Stimulated activated naive CD8-positive, alpha-beta T cell treated with anti-CD3 and anti-CD28 coated beads, Interleukin-15, Interleukin-2, amounts not matched to agents 100 ng/mL and 50 ng/mL, for 24 hours (primary cell): ENCODE measurements around the gene MMEL1.

Experiments used
- H3K27ac Mint-ChIP-seq: one replicate; pipeline ENCODE4 v1.8.0; 2021; ENCODE audit warnings: mild to moderate bottlenecking, mixed read lengths
- H3K27me3 Mint-ChIP-seq: one replicate; pipeline ENCODE4 v1.8.0; 2021; ENCODE audit warnings: mixed read lengths
- H3K36me3 Mint-ChIP-seq: one replicate; pipeline ENCODE4 v1.8.0; 2021; ENCODE audit warnings: low read depth, mixed read lengths
- H3K4me1 Mint-ChIP-seq: one replicate; pipeline ENCODE4 v1.8.0; 2021; ENCODE audit warnings: low read depth, mixed read lengths
- H3K4me3 Mint-ChIP-seq: one replicate; pipeline ENCODE4 v1.8.0; 2021; ENCODE audit warnings: mild to moderate bottlenecking, mixed read lengths
- H3K9me3 Mint-ChIP-seq: one replicate; pipeline ENCODE4 v1.8.0; 2021; ENCODE audit warnings: mixed read lengths

MMEL1 gene

DNA sequence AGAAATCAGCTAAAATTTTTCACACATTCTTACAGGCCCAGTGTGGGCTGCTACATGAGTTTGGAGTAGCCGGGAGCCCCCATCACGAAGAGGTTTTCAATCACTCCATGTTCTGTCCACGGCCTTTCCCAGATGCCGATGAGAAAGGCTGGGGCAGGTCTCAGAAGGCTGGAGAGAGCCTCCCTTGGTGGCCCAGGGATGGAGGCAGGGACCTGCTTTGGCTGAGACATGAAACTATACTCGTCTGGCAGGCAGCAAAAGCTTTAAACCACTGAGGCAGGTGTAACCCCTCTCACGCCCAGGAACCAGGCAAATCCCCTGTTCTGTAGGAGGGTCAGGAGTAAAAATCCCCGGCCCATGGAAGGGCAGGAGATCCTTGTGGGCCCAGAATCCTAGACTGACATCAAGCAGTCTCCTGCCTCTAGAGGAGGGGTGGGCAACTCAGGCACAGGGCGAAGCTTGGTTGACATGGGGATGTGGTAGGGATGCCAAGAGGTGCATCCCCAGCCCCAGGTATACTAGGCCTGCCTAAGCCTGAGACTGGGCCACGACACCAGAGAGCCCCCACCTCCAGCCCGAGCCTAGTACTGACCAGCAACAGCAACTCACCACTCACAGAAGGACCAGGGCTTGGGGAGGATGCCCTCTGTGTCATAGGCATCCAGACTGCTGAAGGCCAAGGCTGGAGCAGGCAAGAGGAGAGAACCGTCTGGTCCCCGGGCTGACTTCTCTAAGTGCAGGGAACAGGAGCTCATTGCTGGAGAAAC is 9.1 kb downstream of the MMEL1 start:
- H3K27me3 Mint-ChIP-seq = peaks cover 31% of the 10 kb centered on the region

DNA sequence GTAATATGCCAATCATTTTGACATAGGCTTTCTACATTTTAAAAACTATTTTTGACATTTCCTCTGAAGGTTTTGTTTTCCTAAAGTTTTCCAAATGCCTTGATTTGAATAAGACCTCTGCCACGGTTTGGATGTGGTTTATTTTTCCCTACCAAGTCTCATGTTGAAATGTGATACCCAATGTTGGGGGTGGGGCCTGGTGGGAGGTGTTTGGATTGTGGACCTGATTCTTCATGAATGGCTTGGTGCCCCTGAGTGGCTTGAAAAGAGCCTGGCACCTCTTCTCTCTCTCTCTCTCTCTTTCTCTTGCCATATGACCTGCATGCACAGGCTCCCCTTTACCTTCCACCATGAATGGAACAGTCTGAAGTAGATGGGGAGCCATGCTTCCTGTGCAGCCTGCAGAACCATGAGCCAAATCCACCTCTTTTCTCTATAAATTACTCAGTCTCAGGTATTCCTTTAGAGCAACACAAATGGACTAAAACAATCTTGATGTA is 14.8 kb downstream of the MMEL1 start:
- H3K4me1 Mint-ChIP-seq = peaks cover 3% of the 10 kb centered on the region
- H3K27ac Mint-ChIP-seq = no peak overlapping the region
- H3K27me3 Mint-ChIP-seq = peaks cover 3% of the 10 kb centered on the region
- no peak overlapping the region for H3K4me3 Mint-ChIP-seq
- H3K36me3 Mint-ChIP-seq = no peaks in the 10 kb centered on the region
- H3K9me3 Mint-ChIP-seq = peaks cover 32% of the 10 kb centered on the region

More for the DNA sequence above, 9.1 kb downstream of the MMEL1 start:
- Mint-ChIP-seq H3K27ac (no peak overlapping the region), H3K4me1 (peaks cover 6% of the 10 kb centered on the region), H3K9me3 (peaks cover 8% of the 10 kb centered on the region), H3K4me3 (no peak overlapping the region), H3K36me3 (no peaks in the 10 kb centered on the region)

DNA sequence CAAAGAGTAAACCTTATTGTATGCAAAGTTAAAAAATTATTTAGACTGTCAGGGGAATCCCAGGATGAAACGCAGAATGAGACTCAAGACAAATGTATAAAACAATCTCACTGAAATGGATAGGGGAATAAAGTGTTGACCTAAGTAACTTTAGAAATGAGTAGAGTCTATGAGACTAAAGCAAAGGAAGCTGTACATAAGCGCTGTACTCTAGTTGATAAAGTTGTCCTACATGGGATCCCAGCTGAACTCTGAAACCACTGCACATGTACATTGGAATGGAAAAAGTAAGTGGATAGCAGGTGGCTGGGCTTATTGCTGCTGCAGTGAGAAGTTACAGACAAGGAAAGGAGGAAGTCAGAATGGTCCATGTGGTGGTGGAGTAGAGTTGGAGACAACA is 18.7 kb downstream of the MMEL1 start:
- Mint-ChIP-seq H3K4me1 (no peaks in the 10 kb centered on the region), H3K9me3 (peaks cover 24% of the 10 kb centered on the region), H3K27me3 (no peaks in the 10 kb centered on the region), H3K36me3 (no peaks in the 10 kb centered on the region), H3K27ac (no peak overlapping the region), H3K4me3 (no peak overlapping the region)

DNA sequence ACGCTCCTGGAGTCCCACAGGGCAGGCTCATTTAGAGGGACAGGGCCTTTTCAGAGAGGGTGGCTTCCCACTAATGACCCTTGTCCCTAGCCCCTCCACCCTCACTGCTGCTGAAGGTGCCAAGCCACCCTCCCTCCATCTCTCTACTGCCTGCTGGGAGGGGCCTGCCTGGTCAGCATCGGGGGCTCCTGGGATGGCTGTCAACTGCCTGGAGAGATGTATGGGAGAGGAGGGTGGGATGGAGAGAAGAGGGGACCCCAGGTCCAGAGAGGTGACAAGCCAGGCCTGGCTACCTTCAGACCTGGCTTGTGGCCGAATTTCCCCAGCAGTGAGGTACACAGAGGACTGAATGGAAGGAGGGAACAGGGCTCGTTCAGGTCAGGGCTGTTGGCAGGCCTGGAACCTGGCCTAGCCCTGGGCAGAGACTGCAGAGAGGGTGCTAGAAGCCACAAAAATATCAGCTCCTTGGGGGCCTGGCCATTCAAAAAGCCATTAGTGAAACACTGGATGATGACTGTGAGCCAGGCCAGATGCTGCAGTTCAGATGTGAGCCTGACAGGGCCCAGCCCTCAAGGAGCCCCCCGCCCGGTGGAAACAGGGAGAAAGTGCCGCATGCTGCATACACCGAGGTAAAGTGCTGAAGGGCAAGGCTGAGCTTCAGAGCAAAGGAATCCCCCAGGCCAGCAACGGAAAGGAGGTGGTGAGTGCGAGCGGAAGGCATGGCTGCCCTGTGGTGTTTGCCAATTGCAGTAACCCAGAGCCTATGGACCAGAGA is 20.0 kb downstream of the MMEL1 start:
- no peaks in the 10 kb centered on the region for H3K27me3 Mint-ChIP-seq
- H3K9me3 Mint-ChIP-seq = peaks cover 24% of the 10 kb centered on the region
- no peak overlapping the region for H3K27ac Mint-ChIP-seq
- H3K4me3 Mint-ChIP-seq = no peak overlapping the region
- H3K4me1 Mint-ChIP-seq = no peaks in the 10 kb centered on the region
- H3K36me3 Mint-ChIP-seq = no peaks in the 10 kb centered on the region

DNA sequence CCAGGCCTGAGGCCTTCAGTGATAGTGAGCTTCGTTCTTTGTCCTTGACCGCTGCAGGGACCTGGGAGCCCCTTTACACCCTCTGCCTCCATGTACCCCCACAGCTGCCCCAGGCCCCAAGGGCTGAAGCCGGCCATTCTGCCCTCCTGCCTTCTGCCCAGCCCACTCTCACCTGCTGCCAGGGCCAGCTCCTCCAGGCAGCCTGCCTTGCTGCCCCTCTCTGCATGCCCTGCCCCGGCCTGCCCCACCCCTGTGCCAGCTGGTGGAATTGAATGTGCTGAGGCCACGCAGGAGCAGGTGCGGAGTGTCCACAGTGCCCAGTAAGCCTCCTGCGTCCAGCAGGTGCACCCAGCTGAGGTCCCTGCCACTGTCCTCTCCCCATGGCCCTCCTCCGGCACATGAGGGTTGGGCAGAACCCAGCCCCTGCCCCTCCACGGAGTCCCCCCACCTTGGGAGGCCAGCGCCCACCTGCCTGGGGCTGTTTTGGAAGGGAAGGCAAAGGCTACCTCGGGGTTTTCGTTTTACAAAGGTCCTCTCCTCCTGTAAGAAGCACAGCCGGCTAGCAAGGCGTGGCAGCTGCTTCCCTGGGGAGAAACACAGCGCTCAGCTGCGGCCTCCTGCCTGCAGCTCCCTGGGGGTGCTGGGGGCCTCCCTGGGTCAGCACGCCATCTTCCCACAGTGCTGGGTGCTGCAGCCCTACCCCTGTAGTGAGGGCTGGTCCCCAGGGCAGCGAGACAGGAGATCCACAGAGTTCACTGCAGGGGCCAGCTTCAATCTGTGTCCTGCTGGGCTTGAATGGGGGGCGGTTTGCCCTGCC is 21.0 kb downstream of the MMEL1 start:
- no peaks in the 10 kb centered on the region for H3K27me3 Mint-ChIP-seq
- peaks cover 24% of the 10 kb centered on the region for H3K9me3 Mint-ChIP-seq
- H3K4me1 Mint-ChIP-seq = no peaks in the 10 kb centered on the region
- no peak overlapping the region for H3K27ac Mint-ChIP-seq
- H3K36me3 Mint-ChIP-seq = no peaks in the 10 kb centered on the region
- no peak overlapping the region for H3K4me3 Mint-ChIP-seq

DNA sequence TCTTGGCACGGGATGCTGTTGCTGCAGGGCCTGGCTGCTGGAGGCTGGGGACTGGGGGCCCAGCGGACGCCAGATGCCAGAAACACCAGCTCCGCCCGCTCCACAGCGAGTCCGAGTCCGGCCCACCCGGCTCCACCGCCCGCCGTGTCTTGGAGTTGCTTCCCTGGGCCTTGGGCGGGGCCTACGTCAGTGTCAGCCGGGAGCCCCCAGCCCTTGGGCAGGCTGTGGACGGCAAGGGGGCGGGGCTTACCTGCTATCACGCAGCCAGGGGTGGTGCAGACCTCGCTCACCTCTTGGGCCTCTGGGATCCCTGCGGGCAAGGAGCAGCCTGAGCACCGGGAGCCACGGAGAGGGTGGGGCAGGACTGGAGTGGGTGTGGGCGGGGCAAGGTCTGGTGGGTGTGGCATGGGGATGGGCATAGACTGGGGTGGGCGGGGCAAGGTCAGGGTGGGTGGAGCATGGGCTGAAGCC is 21.8 kb downstream of the MMEL1 start:
- Mint-ChIP-seq H3K27ac (no peak overlapping the region), H3K27me3 (no peaks in the 10 kb centered on the region), H3K36me3 (no peaks in the 10 kb centered on the region), H3K4me3 (no peak overlapping the region), H3K4me1 (no peaks in the 10 kb centered on the region), H3K9me3 (peaks cover 18% of the 10 kb centered on the region)

DNA sequence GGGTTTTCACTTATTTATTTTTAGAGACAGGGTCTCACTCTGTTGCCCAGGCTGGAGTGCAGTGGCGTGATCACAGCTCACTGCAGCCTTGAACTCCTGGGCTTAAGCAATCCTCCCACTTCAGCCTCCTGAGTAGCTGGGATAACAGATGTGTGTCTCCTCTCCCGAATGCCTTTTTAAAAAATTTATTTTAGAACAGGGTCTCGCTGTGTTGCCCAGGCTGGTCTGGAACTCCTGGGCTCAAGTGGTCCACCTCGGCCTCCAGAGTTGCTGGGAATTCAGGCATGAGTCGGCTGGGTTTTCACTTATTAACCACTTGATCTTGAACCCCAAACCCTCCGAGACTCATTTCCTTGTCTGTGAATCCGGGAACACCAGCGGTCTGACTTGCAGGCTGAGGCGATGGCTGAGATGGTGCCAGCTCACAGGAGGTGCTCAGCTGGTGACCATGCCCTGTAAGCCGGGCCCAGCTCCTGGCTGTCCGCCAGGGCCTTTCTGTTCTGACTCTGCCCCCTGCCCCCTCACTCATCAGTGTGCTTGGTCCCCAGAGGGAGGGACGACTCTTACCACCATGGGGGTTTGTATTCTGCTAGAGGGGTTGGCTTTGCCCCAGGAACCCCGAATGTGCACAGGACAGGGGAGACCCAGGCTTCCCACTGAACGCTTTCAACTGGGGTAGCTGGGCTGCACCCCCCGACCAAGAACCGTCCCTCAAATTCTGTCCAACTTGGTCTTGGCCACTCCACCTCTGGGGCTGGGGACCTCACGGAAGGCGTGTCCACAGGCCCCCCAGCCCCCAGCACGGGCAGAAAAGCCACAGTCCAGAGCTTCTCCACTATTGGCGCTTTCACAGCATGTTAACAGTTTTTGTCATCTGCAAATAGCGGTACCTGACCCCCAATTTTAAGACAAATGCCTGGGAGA is 22.5 kb downstream of the MMEL1 start:
- H3K4me1 Mint-ChIP-seq = no peaks in the 10 kb centered on the region
- H3K9me3 Mint-ChIP-seq = peaks cover 13% of the 10 kb centered on the region
- H3K4me3 Mint-ChIP-seq = no peak overlapping the region
- no peaks in the 10 kb centered on the region for H3K27me3 Mint-ChIP-seq
- H3K36me3 Mint-ChIP-seq = no peaks in the 10 kb centered on the region
- H3K27ac Mint-ChIP-seq = no peak overlapping the region

DNA sequence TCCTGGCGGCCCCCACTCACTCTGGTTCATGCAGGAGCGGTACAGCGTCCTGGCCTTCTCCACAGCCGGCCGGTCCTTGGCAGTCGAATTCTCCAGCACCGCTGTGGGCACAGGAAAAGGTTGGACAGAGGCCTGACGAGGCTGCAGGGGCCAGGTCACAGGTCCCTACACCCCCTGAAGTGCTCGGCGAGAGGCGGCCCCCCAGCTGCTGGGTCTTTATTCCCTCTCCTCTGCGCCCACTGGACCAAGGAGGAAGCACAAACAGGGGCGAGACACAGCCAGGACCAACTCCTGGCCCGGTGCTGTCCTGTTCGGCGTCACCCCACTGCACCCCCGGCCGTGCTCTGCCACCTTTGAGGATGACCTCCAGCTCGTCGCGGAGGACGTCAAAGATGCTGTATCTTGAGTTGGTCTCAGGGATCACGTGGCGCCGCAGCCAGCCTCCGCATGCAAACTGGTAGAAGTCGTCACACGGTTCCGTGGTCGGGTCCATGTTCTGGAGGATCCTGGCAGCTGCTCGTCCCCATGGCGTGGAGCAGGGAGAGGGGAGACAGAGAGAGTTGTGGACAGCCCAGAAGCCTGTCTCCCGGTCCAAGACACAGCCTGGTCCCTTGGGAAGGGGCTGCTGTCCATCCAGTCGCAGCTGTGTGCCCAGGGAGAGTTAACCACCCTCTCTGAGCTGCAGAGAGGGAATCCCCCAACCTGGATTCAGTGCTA is 23.3 kb downstream of the MMEL1 start:
- H3K27me3 Mint-ChIP-seq = no peaks in the 10 kb centered on the region
- H3K36me3 Mint-ChIP-seq = no peaks in the 10 kb centered on the region
- H3K4me3 Mint-ChIP-seq = no peak overlapping the region
- no peak overlapping the region for H3K27ac Mint-ChIP-seq
- no peaks in the 10 kb centered on the region for H3K4me1 Mint-ChIP-seq
- peaks cover 8% of the 10 kb centered on the region for H3K9me3 Mint-ChIP-seq

DNA sequence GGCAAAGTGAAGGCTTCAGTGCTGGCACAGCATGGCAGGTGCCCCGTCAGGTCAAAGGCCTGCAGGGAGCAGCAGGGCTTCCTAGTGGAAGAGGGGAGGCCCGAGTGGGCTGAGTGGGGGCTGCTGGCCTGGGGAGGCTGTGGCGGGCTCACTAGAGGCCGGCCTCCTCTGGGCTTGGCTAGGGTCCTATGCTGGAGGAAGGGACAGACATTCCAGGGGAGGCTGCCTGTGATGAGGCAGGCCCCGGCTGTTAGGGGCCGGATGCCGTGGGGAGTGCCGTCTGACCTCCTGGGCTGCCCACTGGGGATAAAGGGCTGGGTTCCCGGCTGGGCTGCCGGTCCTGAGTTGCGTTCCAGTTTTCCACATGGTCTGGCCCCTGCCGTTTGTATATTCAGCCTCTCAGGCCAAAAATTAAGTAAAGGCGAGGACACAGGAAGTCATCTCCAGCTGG is 25.1 kb downstream of the MMEL1 start:
- Mint-ChIP-seq H3K27me3 (no peaks in the 10 kb centered on the region), H3K4me1 (no peaks in the 10 kb centered on the region), H3K36me3 (no peaks in the 10 kb centered on the region), H3K4me3 (no peak overlapping the region), H3K27ac (no peak overlapping the region), H3K9me3 (no peaks in the 10 kb centered on the region)

DNA sequence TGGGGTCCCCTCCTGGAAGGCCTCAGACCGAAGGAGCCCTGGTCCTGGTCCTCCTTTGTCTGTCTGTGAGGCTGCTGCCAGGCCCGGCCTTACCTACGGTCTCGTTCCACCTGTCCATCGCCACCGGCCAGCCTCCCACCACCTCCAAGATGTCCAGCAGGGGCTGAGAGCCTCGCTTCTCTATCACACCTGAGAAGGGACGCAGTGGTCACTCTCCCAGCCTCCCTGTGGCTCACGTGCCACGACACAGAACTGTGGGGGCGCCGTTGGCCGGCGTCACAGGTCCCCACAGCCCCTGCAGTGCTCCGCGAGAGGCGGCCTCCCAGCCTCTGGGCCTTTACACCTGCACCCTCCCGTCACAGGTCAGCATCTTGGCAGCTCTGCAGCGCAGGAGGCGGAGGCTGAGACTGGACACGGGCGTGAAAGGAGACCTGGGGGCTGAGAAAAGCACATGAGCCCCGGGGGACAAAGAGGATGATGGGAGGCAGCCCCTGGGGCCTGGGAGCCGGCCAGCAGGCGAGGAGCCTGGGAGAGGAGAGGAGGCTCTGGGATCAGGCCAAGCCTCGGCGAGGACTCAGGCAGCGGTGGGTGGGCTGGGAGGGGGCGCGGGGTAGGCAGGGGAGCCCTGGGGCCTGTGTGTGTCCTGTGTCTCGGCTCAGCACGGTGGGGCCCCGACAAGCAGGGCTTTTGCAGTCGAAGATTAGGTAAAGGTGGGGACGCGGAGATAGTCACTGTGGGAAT is 25.8 kb downstream of the MMEL1 start:
- H3K4me1 Mint-ChIP-seq = no peaks in the 10 kb centered on the region
- no peaks in the 10 kb centered on the region for H3K9me3 Mint-ChIP-seq
- H3K36me3 Mint-ChIP-seq = no peaks in the 10 kb centered on the region
- no peak overlapping the region for H3K27ac Mint-ChIP-seq
- no peaks in the 10 kb centered on the region for H3K27me3 Mint-ChIP-seq
- H3K4me3 Mint-ChIP-seq = no peak overlapping the region

DNA sequence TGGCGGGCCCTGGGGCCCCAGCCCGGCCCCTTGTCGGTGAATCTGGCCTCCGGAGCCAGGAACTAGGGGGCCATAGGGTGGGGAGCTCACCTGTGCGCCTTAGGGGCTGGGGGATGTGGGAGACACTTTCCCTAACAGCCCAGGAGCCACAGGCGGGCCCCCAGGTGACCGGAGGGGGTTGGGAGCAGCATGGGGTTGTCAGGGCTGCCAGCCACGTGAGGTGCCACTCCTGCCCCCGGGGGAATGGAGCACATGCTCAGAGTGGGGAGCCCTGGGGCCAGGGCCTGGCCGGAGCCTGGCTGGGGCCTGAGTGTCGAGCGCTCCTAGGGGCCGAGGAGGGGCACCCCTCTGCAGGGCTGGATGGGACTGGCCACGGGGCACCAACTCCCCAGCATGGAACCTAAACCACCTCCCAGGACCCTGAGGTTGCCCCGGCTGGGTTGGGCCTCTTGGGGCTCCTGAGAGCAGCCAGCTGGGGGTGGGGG is 26.4 kb downstream of the MMEL1 start:
- no peak overlapping the region for H3K27ac Mint-ChIP-seq
- H3K9me3 Mint-ChIP-seq = no peaks in the 10 kb centered on the region
- H3K4me1 Mint-ChIP-seq = no peaks in the 10 kb centered on the region
- H3K4me3 Mint-ChIP-seq = no peak overlapping the region
- no peaks in the 10 kb centered on the region for H3K36me3 Mint-ChIP-seq
- H3K27me3 Mint-ChIP-seq = no peaks in the 10 kb centered on the region

DNA sequence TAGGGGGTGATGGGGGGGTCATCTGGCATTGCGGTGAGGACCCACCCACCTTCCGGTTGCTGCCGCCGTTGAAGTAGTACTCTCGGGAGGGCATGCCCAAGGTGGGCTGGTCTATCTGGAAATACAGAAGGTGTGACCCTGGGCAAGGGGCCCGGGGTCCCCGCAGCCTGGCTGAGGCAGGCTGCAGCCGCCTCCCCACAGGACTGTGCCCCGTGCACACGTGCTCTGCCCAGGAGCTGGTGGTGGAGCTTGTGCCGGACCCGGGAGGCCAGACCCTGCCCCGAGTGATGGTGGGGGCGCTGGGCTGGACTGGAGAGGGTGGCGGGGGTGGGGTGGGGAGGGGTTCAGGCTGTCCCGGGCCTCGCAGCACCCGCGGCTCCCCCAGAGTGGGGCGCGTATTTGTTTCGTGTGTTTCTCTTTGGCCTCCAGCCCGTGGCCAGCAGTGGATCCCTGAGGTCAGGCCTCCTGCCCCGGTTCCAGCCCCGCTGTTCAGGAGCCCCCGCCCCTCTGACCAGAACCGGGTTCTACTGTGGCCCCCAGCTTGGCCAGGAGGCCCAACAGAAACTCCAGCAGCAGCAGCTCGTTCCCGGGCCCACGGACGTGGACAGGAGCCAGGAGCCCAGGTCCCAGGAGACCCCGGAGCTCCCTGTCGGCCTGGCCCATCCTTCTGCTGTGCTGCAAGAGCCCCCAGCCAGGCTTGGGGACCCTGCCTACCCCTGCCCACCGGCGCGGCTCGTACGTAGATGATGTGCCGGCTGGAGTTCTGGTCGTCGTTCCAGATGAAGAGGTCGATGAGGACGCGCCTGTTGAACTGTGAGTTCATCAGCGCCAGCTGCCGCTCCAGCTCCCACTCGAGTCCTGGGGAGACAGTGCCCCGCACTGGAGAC is 27.1 kb downstream of the MMEL1 start:
- Mint-ChIP-seq H3K27ac (no peak overlapping the region), H3K4me3 (no peak overlapping the region), H3K4me1 (no peaks in the 10 kb centered on the region), H3K9me3 (no peaks in the 10 kb centered on the region), H3K36me3 (no peaks in the 10 kb centered on the region), H3K27me3 (no peaks in the 10 kb centered on the region)
